Activated T-cell treated with anti-CD3 and anti-CD28 coated beads for 4 hours (primary cell): ENCODE results near the gene CDC14A.

Experiments used
- DNase-seq: peaks from one replicate; pipeline ENCODE4 v3.0.0-alpha.2; 2020

CDC14A gene

DNA sequence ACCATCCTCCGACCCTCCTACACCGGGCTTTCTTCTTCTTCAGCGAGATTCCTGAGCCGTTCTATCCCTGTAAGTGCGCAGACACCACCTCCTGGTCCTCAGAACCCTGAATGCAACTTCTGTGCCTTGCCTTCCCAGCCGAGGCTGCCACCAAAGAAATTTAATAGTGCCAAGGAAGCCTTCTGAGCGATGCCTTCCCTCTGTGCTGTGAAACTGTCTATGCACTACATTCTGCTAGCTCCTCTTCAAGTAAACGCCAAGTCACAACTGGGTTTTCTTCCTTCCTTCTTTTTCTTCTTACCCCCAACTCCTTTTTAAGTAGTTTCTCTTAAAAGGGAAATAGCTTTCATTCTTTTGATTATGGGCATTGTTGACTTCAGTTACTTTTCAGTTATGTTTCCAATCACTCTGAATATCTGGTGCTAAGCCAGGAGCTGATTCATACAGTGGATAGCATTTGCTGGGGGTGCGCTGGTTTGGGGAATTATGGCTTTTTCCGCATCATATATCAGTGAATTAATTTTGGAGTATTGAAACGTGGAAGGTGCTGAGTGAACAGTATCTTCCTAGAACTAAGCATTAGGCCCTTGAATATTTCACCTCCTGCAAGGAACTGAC is 147.0 kb downstream of the CDC14A start:
- no peak for DNase-seq

- DNase-seq, result no peak
Measured at GRCh38 chr1:100502052-100502792, 149.9 kb downstream of the CDC14A start.

DNA sequence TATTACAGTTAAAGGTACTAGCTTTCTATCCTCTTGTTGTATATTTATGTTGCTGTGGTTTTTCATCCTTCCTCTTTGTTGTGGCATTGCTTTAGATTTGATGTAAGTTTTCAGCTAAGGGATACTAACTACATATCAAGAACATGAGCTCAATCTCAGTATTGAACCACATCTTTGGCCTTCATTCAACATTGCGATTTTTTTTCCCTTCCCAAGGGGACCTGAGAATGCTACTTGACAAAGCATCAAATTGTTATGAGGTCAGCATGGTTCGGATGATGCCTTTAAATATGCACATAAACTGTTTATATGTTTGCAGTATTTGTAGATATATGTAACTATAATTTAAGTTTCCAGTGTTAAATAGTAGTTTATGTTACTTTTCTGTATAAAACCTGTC is 153.9 kb downstream of the CDC14A start:
- no peak for DNase-seq

DNA sequence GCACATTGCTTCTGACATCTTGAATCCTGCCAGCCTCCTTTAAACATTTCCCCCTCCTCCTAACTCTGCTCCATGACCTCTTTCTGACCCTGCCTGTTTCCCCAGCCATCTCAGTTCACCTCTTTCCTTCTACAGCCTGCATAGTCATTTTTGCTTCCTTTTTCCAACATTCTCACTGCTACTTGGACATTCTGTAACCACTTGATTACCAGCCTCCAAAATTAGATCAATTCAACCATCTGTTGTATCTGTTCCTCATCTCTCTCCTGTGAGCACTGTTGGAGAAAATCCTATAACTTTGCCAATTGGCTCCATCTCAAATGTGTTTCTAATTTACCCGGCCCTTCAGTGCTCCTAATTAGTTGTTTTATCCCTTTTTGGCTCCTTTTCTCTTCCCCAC is 158.1 kb downstream of the CDC14A start:
- DNase-seq, result no peak

DNA sequence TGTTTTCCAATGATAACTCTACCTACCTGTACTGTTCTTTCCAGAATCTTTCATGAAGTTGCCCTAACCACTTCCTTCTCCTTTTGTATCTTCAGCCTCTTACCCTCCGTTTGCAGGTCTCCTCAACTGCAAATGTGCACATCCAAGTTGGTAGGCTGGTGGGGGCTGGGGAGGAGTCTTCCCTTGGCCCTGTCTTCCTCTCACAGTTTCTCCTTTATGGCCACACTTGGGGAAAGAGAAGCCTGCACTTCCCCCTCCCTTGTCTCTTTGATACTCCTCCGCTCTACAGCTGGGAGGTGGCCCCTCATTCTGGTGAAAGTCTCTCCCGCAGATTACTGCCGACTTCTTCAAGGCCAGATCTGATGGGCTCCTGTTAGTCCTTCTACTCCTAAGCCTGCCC is 158.8 kb downstream of the CDC14A start:
- no peak for DNase-seq

- DNase-seq, result no peak
Measured at GRCh38 chr1:100511773-100512172, 159.5 kb downstream of the CDC14A start.

- no peak for DNase-seq
Measured at GRCh38 chr1:100512803-100513352, 160.6 kb downstream of the CDC14A start.

GRCh38 chr1:100516857-100517256 is 164.6 kb downstream of the CDC14A start:
- no peak for DNase-seq

DNA sequence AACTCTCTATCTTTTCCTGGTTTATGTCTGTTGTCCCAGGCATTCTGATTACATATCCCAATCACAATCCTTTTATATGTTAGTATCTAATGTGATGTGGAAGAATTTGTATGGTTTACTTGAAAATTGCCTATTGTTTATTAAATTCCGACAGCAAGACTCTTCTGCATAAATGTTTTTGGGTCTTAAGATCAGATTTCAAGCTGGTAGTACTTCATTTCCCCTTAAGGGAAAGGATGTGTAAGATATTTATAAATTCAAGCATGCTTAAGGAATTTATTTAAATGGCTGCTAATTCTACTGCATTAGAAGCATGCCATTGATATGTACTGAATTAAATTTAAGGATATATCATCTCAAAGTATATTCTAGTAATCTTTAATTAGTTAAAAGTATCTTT is 165.2 kb downstream of the CDC14A start:
- DNase-seq, result no peak

GRCh38 chr1:100518023-100518422 is 165.7 kb downstream of the CDC14A start:
- DNase-seq, result no peak

DNA sequence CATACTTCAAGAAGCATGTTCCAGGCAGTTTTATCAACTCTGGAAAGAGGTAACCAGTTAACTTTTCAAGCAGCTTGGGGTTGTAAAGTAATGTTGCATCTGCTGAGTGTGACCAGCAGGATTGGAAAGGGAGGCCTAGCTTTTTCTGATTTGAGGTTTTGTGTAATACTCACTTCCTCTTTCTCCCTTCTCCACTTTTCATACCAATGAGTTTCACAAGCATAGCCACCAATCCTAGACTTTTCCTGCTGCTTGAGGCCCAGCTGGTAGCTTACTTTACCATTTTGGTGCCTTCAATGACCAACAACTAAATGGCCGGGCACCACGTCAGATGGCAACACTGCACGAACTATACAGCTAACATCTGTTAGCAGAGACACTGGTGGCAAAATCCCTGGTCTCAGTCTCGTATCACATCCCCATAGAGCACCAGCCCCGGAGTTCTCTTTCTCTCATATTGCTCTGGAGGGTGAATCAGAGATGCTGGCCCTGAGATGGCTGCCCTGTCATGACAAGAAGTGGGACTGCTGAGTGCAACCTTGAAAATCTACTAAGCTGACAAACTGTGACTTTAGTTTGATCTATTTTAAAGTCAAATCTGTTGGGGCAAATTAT is 170.8 kb downstream of the CDC14A start:
- no peak for DNase-seq

DNA sequence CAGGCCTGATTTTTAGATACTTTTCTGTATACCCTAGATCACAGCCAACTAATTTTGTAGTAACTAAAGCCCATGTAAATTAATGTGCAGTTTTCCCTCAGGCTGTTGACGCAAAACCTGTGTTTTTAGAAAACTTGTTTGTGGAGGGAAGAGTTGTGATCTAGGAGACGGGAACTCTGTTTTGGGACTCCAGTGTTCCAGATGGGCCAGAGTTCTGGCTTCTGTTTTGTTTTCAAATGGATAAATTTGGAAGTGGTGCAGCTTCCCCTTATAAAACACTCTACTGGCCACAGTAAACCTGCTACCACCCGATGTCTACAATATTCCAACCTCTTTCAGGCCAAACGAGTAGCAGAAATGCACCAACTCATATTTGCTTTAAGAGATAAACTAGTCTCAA is 172.0 kb downstream of the CDC14A start:
- DNase-seq, result no peak

- DNase-seq, result no peak
Measured at GRCh38 chr1:100526894-100527293, 174.6 kb downstream of the CDC14A start.

- no peak for DNase-seq
Measured at GRCh38 chr1:100528871-100529270, 176.6 kb downstream of the CDC14A start.

- no peak for DNase-seq
Measured at GRCh38 chr1:100530141-100530540, 177.8 kb downstream of the CDC14A start.

GRCh38 chr1:100530880-100531487 is 178.7 kb downstream of the CDC14A start:
- DNase-seq, result no peak

- no peak for DNase-seq
Measured at GRCh38 chr1:100532645-100533044, 180.3 kb downstream of the CDC14A start.

- DNase-seq, result no peak
Measured at GRCh38 chr1:100535264-100535663, 183.0 kb downstream of the CDC14A start.

GRCh38 chr1:100536031-100536430 is 183.7 kb downstream of the CDC14A start:
- DNase-seq, result no peak

DNA sequence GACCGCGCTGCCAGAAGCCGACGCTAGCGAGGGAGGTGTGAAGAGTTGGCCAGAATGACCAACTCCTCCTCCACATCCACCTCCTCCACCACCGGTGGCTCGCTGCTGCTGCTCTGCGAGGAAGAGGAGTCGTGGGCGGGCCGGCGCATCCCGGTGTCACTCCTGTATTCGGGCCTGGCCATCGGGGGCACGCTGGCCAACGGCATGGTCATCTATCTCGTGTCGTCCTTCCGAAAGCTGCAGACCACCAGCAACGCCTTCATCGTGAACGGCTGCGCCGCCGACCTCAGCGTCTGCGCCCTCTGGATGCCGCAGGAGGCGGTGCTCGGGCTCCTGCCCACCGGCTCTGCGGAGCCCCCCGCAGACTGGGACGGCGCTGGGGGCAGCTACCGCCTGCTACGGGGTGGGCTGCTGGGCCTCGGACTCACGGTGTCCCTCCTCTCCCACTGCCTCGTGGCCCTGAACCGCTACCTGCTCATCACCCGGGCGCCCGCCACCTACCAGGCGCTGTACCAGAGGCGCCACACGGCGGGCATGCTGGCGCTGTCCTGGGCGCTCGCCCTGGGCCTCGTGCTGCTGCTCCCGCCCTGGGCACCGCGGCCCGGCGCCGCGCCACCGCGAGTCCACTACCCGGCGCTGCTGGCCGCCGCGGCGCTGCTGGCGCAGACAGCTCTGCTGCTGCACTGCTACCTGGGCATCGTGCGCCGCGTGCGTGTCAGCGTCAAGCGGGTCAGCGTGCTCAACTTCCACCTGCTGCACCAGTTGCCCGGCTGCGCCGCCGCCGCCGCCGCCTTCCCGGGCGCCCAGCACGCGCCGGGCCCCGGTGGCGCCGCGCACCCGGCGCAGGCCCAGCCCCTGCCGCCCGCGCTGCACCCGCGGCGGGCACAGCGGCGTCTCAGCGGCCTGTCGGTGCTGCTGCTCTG is 186.9 kb downstream of the CDC14A start:
- DNase-seq, result no peak

DNA sequence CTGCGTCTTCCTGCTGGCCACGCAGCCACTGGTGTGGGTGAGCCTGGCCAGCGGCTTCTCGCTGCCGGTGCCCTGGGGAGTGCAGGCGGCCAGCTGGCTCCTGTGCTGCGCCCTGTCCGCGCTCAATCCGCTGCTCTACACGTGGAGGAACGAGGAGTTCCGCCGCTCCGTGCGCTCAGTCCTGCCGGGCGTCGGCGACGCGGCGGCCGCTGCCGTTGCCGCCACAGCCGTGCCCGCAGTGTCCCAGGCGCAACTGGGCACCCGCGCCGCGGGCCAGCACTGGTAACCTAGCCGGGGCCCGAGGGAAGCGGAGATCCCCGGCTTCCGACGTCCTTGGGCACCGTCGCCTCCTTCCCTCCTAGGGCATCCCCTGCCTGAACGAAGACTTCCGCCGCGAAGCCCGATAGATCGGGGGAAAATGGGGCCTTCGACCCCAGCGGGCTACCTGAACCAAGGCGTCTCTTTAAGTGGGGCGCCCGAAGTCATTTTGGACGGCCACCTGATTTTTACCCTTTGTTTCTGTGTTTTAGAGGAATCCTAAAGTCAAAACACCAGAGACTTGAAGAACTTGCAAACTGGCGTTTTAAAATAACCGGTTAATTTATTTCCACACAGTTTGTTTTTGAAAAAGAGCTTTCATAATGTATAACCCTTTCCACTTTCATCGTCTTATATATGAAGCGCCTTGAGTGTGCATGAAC is 187.7 kb downstream of the CDC14A start:
- DNase-seq, result no peak

DNA sequence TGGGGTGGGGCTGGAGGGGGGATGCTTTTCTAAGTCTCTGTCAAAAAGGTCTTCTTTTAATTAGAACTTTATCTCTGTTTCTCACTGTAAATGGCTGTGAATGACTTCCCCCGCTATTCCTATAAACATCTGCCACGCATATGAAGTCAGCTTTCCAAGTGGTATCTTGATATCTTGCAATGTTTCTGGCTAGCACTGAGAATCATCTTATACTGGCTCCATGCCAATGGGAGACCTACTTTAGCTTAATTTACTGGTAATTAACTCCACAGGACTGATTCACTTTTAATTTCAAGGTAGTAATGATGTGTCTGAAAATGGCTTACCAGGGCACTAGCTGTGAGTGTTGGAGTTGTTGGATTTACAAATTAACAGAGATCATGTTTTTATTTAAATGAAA is 190.0 kb downstream of the CDC14A start:
- no peak for DNase-seq
